ENCODE measurements around the gene CATSPERD. TPM values are rescaled to one million over a fixed set of nuclear protein-coding genes. Genes with fewer than 3 reads are reported as not detected.

Gene CATSPERD
- total and polyA plus RNA-seq, 9 of the 15 experiments (the other 6 are each of a cell fraction or from before 2014, with no cell fraction given): not detected

DNA sequence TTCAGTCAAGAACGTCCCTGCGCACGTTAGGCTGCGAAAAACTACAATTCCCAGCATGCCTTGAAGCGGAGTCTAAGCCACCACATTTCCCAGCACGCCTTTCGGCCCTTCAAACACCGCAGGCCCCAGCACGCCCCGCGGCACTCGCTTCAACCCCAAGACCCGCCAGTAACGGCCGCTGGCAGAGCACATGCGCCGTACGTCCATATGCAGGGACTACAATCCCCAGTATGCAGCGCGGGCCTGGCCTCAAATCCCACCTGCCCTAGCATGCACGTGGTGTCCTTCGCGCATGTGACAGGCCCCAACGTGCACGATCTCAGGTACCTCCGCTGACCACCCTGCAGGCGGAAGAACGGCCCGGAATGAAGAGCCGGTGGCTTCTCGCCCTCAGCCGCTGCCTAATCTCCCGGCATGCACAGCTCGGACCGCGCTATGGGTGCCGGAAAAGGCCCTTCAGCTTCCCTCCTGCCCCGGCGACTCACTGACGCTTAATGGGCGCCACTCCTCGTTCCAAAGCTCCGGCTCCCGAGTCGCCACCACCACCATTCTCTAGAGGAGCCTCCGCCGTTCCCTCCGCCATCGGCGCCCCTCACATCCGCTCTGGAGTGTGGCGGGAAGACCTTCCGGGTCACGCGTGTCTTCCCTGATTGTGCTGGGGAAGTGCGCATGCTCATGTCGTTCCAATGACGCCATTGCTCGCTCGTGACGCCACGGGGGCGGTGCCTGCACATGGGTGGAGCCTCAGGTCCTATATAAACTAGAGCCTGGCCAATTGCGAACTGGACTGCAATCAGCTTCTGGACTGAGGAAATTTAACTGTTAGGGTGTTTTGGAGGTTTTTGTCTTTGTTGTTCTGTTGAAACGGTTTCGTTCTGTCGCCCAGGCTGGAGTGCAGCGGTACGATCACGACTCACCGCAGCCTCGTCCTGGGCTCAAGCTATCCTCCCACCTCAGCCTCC lies 70.4 kb downstream of the CATSPERD start, which contains the start of gene DUS3L (continued):
- TF ChIP-seq, protein P1, sequence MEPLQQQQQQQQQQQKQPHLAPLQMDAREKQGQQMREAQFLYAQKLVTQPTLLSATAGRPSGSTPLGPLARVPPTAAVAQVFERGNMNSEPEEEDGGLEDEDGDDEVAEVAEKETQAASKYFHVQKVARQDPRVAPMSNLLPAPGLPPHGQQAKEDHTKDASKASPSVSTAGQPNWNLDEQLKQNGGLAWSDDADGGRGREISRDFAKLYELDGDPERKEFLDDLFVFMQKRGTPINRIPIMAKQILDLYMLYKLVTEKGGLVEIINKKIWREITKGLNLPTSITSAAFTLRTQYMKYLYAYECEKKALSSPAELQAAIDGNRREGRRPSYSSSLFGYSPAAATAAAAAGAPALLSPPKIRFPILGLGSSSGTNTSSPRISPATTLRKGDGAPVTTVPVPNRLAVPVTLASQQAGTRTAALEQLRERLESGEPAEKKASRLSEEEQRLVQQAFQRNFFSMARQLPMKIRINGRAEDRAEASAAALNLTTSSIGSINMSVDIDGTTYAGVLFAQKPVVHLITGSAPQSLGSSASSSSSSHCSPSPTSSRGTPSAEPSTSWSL (CRISPR knock-in tag; IDR thresholded peaks at IDR 0.05; ENCODE audit: borderline replicate concordance): 0 out of 2 replicates have a peak, but pooled peaks have one; percentile 62
- TF ChIP-seq ETV1 (tag; conservative IDR thresholded peaks at IDR 0.05; ENCODE audit: low read depth) (peak; percentile 84), ZBTB8A (IDR thresholded peaks at IDR 0.05; ENCODE audit: partially characterized antibody) (no peak), CHCHD3 (CRISPR knock-in tag; IDR thresholded peaks at IDR 0.05) (no peak), SREBF2 (CRISPR knock-in tag; IDR thresholded peaks at IDR 0.05) (no peak), HDAC1 (IDR thresholded peaks at IDR 0.05) (peak in 1 of 2 experiments; percentile 99; a peak in 3 of 4 replicates), ZNF41 (CRISPR knock-in tag; conservative IDR thresholded peaks at IDR 0.05) (no peak), SREBF1 (IDR thresholded peaks at IDR 0.05; ENCODE audit: borderline replicate concordance, low read depth, low read length) (0 out of 2 replicates have a peak, but pooled peaks have one; percentile 38), BHLHE40 (IDR thresholded peaks at IDR 0.05; ENCODE audit: low read length) (peak; percentile 84), FOXO4 (CRISPR knock-in tag; IDR thresholded peaks at IDR 0.05) (no peak), PHF21A (IDR thresholded peaks at IDR 0.05; ENCODE audit: borderline replicate concordance, low read depth) (no peak), RCOR1 (IDR thresholded peaks at IDR 0.05; ENCODE audit: borderline replicate concordance in 1 of 2, low read depth in 2 of 2, low read length in 2 of 2) (peak in 1 of 2 experiments; percentile 1; a peak in 1 of 4 replicates), MAFG (tag; conservative IDR thresholded peaks at IDR 0.05) (no peak)
- TF ChIP-seq, protein P2, sequence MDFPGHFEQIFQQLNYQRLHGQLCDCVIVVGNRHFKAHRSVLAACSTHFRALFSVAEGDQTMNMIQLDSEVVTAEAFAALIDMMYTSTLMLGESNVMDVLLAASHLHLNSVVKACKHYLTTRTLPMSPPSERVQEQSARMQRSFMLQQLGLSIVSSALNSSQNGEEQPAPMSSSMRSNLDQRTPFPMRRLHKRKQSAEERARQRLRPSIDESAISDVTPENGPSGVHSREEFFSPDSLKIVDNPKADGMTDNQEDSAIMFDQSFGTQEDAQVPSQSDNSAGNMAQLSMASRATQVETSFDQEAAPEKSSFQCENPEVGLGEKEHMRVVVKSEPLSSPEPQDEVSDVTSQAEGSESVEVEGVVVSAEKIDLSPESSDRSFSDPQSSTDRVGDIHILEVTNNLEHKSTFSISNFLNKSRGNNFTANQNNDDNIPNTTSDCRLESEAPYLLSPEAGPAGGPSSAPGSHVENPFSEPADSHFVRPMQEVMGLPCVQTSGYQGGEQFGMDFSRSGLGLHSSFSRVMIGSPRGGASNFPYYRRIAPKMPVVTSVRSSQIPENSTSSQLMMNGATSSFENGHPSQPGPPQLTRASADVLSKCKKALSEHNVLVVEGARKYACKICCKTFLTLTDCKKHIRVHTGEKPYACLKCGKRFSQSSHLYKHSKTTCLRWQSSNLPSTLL (IDR thresholded peaks at IDR 0.05): no peak

All from K562 (cell line).